Measurements from ENCODE around the gene FBXO31.

GRCh38 chr16:87366930-87367329, 16.6 kb downstream of the FBXO31 start:
- TF ChIP-seq, protein P1, sequence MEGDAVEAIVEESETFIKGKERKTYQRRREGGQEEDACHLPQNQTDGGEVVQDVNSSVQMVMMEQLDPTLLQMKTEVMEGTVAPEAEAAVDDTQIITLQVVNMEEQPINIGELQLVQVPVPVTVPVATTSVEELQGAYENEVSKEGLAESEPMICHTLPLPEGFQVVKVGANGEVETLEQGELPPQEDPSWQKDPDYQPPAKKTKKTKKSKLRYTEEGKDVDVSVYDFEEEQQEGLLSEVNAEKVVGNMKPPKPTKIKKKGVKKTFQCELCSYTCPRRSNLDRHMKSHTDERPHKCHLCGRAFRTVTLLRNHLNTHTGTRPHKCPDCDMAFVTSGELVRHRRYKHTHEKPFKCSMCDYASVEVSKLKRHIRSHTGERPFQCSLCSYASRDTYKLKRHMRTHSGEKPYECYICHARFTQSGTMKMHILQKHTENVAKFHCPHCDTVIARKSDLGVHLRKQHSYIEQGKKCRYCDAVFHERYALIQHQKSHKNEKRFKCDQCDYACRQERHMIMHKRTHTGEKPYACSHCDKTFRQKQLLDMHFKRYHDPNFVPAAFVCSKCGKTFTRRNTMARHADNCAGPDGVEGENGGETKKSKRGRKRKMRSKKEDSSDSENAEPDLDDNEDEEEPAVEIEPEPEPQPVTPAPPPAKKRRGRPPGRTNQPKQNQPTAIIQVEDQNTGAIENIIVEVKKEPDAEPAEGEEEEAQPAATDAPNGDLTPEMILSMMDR (IDR thresholded peaks at IDR 0.05), result no peak
- TF ChIP-seq EZH2 (IDR thresholded peaks at IDR 0.05; ENCODE audit: borderline replicate concordance, insufficient read depth, low read depth, low read length, poor library complexity, severe bottlenecking), result no peak
